ENCODE results near the gene CEL. TPM values are rescaled to one million over a fixed set of nuclear protein-coding genes. Genes with fewer than 3 reads are reported as not detected.
A peak's percentile ranks its signal among the peaks of the same experiment; 100 is the strongest.

The CEL gene
- total RNA-seq, 1 donor: 1.3 TPM

- DNase-seq (ENCODE audit: low read depth in 2 of 3, low spot score in 2 of 3): peak in 2 of 3 donors; percentile 37 to 46
Observed at GRCh38 chr9:133113949-133114885, 52.4 kb downstream of the CEL start.

GRCh38 chr9:133114886-133115603, 53.3 kb downstream of the CEL start:
- DNase-seq (ENCODE audit: low read depth in 2 of 3, low spot score in 2 of 3): peak in 2 of 3 donors; percentile 50 to 60

GRCh38 chr9:133115604-133116345, 54.0 kb downstream of the CEL start:
- DNase-seq (ENCODE audit: low read depth in 2 of 3, low spot score in 2 of 3): no peak

GRCh38 chr9:133116346-133117231, 54.8 kb downstream of the CEL start:
- DNase-seq (ENCODE audit: low read depth in 2 of 3, low spot score in 2 of 3): no peak

- DNase-seq (ENCODE audit: low read depth in 2 of 3, low spot score in 2 of 3): no peak
Observed at GRCh38 chr9:133117271-133118178, 55.7 kb downstream of the CEL start.

- no peak for DNase-seq (ENCODE audit: low read depth in 2 of 3, low spot score in 2 of 3)
Observed at GRCh38 chr9:133118179-133118520, 56.4 kb downstream of the CEL start.

GRCh38 chr9:133118568-133118967, 56.8 kb downstream of the CEL start:
- no peak for DNase-seq (ENCODE audit: low read depth in 2 of 3, low spot score in 2 of 3)

- DNase-seq (ENCODE audit: low read depth in 2 of 3, low spot score in 2 of 3): no peak
Observed at GRCh38 chr9:133119103-133119845, 57.5 kb downstream of the CEL start.

GRCh38 chr9:133119846-133120500, 58.2 kb downstream of the CEL start:
- peak in 1 of 3 donors; percentile 24 for DNase-seq (ENCODE audit: low read depth in 2 of 3, low spot score in 2 of 3)

GRCh38 chr9:133120501-133121197, 58.9 kb downstream of the CEL start:
- DNase-seq (ENCODE audit: low read depth in 2 of 3, low spot score in 2 of 3): no peak

Small RNAs within 50 kb of the gene (small RNA-seq; reads per million reads assigned to genes)
- 2.1 reads per million, percentile 69 among the genes with 10 or more reads in this experiment for gene MIR6877

Other genes starting within 250 kb of the CEL start
- 0.54 TPM for gene AK8, start 183.7 kb upstream of the CEL start, total RNA-seq
- 10.0 TPM for gene SPACA9, start 183.1 kb upstream of the CEL start, total RNA-seq
- 33.9 TPM for gene TSC1, start 117.4 kb upstream of the CEL start, total RNA-seq
- 72.4 TPM for gene GFI1B, start 83.3 kb upstream of the CEL start, total RNA-seq
- gene GTF3C5, start 31.0 kb upstream of the CEL start, total RNA-seq: 76.2 TPM
- gene RALGDS, start 59.3 kb downstream of the CEL start, total RNA-seq: 139 TPM
- 54.9 TPM for gene GBGT1, start 101.9 kb downstream of the CEL start, total RNA-seq
- not detected for gene OBP2B, start 147.3 kb downstream of the CEL start, total RNA-seq
- gene ABO, start 213.2 kb downstream of the CEL start, total RNA-seq: 26.7 TPM